GM12892 (cell line): ENCODE measurements around the gene DLGAP1.

Source experiments
- POLR2A ChIP-seq: IDR thresholded peaks from 2 replicates; pipeline ENCODE4 v1.6.1; 2011; ENCODE audit warnings: low read depth, low read length, control low read depth
- TAF1 ChIP-seq: IDR thresholded peaks from 2 replicates; pipeline ENCODE4 v1.6.1; 2011; ENCODE audit warnings: low read depth, mild to moderate bottlenecking, control low read depth, low read length, borderline replicate concordance

DNA sequence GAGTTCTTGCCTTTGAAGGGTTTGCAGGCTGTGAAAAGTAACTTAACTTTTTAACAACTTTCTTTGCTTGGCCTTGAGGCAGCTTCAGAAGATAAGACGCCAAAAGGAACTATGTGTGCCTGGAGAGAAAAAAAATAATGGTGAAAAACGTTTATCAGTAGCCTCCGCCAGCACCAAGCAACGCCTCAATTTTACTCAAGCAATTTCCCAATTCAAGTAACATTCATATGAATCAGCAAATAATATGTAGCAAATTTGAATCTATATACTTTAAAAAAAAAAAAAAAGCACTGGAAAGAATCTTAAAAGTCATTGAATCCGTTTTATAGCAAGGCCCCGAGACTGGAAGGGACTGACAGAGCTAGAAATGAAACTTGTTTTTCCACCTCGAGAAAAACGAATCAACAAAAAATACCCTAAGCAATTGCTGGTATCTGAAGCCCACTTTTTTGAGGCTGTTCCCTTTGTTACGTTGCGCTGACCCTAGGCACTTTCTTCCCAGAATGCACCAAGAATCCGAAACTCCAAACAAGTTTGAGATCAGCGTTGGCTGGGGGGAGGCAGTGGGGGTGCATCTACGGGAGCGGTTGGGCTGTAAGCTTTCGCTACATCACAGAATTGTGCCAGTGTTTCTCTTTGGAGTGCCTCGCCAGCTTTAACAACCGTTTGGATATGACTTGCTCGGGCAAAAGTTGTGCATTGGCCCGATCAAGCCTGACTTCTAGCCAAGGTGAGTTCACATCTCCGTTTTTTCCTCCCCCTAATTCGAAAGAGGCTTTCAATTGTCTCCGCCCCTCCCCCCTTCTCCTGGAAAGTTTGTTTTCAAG, 1007.8 kb downstream of the DLGAP1 start:
- TF ChIP-seq POLR2A (no peak), TAF1 (no peak)
